Amniotic stem cell (primary cell): ENCODE measurements around the gene PLOD1.

Experiments
- DNase-seq: peaks from one replicate; lab custom pipeline; 2025; lab: John Stamatoyannopoulos, UW

The PLOD1 gene

GRCh38 chr1:11979028-11979850 lies 44.7 kb downstream of the PLOD1 start:
- DNase-seq: no peak

GRCh38 chr1:11979851-11980675 lies 45.5 kb downstream of the PLOD1 start, which contains the start of gene MFN2:
Gene MFN2 (plus strand): TSS chr1:11980444. CDS start chr1:11989169, 8,725 bp downstream.
- peak; percentile 92 for DNase-seq

- no peak for DNase-seq
Measured at GRCh38 chr1:11980676-11980972, 46.1 kb downstream of the PLOD1 start.

DNA sequence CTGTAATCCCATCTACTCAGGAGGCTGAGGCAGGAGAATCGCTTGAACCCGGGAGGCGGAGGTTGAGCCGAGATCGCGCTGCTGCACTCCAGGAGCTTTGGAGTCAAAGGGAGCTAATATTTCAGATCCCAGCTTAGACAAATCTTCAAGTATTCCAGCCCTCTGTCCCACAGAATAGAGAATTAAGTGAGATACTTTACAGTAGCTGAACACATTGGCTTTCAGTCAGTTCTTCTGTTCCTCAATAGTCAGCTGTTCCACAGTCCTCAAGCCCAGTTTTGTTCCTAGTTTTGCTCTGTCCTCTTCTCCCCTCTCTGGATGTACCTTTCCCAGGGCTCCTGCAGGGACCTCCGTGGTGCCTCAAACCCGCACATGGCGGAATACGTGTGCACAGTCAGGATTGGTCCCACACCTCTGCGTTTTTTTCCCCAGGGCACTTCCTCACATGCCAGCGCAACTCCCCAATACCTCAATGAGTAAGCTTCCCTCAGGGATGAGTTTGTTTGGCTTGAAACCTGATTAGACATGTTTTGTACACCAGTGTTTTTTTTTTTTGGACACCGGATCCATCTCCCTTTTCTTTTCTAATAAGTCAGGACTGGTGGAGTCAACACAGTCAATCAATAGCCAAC lies 47.0 kb downstream of the PLOD1 start:
- DNase-seq: no peak

DNA sequence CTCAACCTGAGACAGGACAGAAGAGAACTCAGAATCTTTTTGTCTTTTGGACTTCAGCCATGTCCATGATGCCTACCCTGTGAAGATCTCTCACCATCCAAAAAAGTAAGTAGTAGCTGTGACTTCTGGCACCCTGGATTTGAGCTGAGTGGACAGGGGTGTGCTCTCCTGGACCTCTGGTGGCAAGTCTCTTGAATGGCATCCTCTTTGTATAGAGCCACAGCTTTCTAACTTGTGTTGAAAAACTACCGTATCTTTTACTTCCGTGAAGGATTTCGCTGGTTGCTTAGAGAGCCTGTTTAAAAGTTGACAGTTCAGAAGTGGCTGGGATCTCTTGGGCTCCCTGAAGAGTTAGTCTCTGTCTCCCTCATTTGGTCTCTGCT lies 47.5 kb downstream of the PLOD1 start:
- DNase-seq: no peak

GRCh38 chr1:11984121-11984520 lies 49.6 kb downstream of the PLOD1 start:
- no peak for DNase-seq

GRCh38 chr1:11984576-11984975 lies 50.1 kb downstream of the PLOD1 start:
- no peak for DNase-seq

DNA sequence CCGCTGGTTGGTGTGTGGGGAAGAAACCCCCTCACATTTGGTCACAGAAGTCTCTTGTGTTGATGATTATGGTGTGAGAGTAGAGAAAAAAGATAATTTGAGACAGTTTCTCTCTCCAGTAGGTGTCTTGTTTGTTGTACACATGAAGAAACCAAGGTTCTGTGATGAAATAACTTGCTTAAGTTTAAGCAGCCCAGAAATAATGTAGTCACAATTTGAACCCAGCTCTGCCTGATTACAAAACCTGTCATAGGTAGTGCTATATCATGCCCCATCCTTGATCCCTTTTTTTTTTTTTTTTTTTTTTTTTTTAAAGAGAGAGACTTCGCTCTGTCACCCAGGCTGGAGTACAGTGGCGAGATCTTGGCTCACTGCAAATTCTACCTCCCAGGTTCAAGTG lies 50.7 kb downstream of the PLOD1 start:
- DNase-seq: no peak

GRCh38 chr1:11985851-11986250 lies 51.3 kb downstream of the PLOD1 start:
- DNase-seq: no peak

GRCh38 chr1:11989669-11990068 lies 55.2 kb downstream of the PLOD1 start:
- DNase-seq: no peak

DNA sequence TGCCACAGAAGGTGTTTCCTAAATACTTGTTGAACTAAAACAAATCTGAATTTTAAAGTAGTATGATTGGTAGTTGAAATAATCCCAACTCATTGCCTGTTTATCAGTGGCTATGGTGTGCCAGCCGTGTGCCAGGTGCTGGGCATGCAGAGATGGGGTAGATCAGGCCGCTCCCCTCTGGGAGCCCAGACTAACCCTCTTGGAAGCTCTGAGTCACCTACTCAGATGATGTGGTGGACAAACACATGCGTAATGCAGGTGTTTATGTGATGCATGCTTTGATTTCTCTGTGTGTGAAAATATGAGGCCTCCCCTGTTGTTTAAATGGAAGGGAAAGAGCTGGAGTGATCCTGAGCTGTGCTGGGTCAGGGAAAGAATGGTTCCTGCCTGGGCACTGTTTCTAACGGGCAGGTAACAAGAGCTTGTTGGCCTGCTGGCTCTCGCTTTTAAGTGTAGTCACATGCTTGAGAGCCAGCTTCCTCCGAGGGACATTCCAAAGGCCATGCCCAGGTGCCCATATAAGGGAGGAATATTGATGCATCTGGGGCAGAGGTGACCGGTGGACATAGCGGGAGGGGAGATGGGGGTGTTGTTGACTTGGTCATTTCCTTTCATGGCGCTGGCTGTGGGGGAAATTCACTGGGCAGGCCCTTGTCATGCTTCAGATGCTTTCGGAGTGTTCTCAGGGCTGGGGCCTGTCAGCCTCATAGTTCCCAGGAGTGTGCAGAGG lies 56.0 kb downstream of the PLOD1 start:
- no peak for DNase-seq

DNA sequence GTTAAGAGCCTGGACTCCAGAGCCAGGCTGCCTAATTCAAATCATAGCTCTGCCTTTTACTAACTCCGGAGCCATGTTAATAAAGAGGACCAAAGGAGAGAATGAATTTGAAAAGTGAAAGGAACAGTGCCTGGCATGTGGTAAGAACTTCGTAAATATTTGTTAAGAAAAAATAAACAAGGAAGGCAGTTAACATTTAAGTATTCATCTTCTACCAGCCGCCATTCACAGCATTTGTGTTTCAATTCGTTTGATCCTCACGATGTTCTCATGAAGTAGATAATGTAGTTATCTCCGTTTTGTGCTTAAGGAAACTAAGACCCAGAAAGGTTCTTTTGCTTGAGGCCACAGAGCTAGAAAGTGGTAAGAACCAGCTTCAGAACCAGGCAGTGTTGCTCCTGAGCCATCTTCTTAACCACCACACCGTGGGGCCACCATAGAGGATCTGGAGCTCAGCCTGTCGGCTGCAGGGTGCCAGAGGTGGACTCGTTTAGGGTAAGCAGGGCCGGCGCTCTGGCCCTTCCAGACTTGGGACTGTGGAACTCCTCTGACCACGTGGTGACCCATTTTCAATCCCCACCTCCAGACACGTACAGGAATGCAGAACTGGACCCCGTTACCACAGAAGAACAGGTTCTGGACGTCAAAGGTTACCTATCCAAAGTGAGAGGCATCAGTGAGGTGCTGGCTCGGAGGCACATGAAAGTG lies 57.6 kb downstream of the PLOD1 start:
- DNase-seq: no peak

GRCh38 chr1:11997081-11997850 lies 62.7 kb downstream of the PLOD1 start:
- no peak for DNase-seq

GRCh38 chr1:11998636-11999035 lies 64.1 kb downstream of the PLOD1 start:
- DNase-seq: no peak

GRCh38 chr1:11999236-11999635 lies 64.7 kb downstream of the PLOD1 start:
- no peak for DNase-seq

- peak; percentile 30 for DNase-seq
Measured at GRCh38 chr1:12001249-12001917, 66.9 kb downstream of the PLOD1 start.

DNA sequence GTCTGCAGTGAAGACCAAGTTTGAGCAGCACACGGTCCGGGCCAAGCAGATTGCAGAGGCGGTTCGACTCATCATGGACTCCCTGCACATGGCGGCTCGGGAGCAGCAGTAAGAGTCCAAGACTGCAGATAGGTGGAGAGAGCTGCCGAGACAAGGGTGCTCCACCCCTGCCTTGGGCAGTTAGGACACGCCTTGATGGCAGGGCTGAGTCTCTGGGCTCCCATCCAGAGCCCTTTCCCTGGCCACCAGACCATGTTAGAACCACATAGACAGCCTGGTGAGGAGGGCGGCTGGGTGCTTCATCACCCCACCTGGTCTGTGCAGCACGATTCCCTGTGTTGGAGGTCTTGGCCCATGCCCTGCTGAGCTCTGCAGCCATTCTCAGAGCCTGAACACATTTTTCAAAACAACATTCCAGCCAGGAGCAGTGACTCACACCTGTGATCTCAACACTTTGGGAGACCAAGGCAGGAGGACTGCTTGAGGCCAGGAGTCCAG lies 67.5 kb downstream of the PLOD1 start:
- no peak for DNase-seq

- DNase-seq: no peak
Measured at GRCh38 chr1:12003762-12004161, 69.2 kb downstream of the PLOD1 start.

DNA sequence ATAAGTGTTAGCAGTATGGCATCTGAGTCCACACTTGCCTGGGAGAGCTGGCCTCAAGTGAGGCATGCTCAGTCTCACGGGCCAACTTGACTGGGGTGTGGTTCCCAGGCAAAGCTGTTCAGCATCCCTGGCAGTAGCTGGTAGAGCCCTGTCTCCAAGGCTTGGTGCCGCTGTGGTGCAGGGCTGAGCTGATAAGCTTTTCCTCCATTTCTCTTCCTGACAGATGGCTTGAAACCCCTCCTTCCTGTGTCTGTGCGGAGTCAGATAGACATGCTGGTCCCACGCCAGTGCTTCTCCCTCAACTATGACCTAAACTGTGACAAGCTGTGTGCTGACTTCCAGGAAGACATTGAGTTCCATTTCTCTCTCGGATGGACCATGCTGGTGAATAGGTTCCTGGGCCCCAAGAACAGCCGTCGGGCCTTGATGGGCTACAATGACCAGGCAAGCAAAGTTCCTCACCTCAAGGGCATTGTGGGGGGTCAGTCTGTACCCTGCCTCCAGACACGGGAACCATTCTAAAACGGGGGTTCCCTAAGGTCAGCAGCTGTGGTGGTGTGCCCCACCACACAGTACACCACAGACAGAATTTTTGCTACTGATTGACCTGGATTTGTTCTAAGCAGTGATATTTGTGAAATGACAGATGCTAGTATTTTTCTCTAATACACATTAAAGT lies 71.1 kb downstream of the PLOD1 start:
- no peak for DNase-seq
